ENCODE data around the gene NES.

Gene NES

GRCh38 chr1:156640842-156641706, 36.1 kb downstream of the NES start:
- no peaks in the 10 kb centered on the region for H3K9me3 ChIP-seq (ENCODE audit: insufficient read depth, low read length)
- no peak overlapping the region for H3K9ac ChIP-seq (ENCODE audit: low read length)
- TF ChIP-seq EZH2phosphoT487 (conservative IDR thresholded peaks at IDR 0.05; ENCODE audit: low read length) (no peak), CTCF (IDR thresholded peaks at IDR 0.05; ENCODE audit: insufficient read depth, low read length, poor library complexity, severe bottlenecking) (no peak)
- H3K27ac ChIP-seq (ENCODE audit: low read depth, low read length): no peak overlapping the region
- no peak overlapping the region for H3K4me2 ChIP-seq (ENCODE audit: low read depth, low read length, poor library complexity, severe bottlenecking)
- H3K27me3 ChIP-seq (ENCODE audit: low read length): no peaks in the 10 kb centered on the region
- H3K9me2 ChIP-seq (replicated peaks; ENCODE audit: insufficient read depth, low read length): no peaks in the 10 kb centered on the region
- no peak overlapping the region for H2AFZ ChIP-seq (ENCODE audit: low read depth, low read length, severe bottlenecking)
- no peaks in the 10 kb centered on the region for H3K36me3 ChIP-seq (ENCODE audit: low read length)
- H4K20me1 ChIP-seq (ENCODE audit: low read depth, low read length): no peaks in the 10 kb centered on the region
- no peaks in the 10 kb centered on the region for H3F3A ChIP-seq (ENCODE audit: insufficient read depth)
- no peak overlapping the region for H3K4me3 ChIP-seq (ENCODE audit: insufficient read depth, low read length, poor library complexity, severe bottlenecking)
- no peaks in the 10 kb centered on the region for H3K79me2 ChIP-seq (ENCODE audit: insufficient read depth, low read length)

- TF ChIP-seq CTCF (IDR thresholded peaks at IDR 0.05; ENCODE audit: insufficient read depth, low read length, poor library complexity, severe bottlenecking): no peak
- TF ChIP-seq EZH2phosphoT487 (conservative IDR thresholded peaks at IDR 0.05; ENCODE audit: low read length): no peak
- H4K20me1 ChIP-seq (ENCODE audit: low read depth, low read length): no peaks in the 10 kb centered on the region
- no peak overlapping the region for H3K27ac ChIP-seq (ENCODE audit: low read depth, low read length)
- no peaks in the 10 kb centered on the region for H3K9me2 ChIP-seq (replicated peaks; ENCODE audit: insufficient read depth, low read length)
- no peak overlapping the region for H2AFZ ChIP-seq (ENCODE audit: low read depth, low read length, severe bottlenecking)
- H3K27me3 ChIP-seq (ENCODE audit: low read length): no peaks in the 10 kb centered on the region
- no peaks in the 10 kb centered on the region for H3K9me3 ChIP-seq (ENCODE audit: insufficient read depth, low read length)
- no peaks in the 10 kb centered on the region for H3F3A ChIP-seq (ENCODE audit: insufficient read depth)
- no peaks in the 10 kb centered on the region for H3K36me3 ChIP-seq (ENCODE audit: low read length)
- no peak overlapping the region for H3K4me3 ChIP-seq (ENCODE audit: insufficient read depth, low read length, poor library complexity, severe bottlenecking)
- H3K9ac ChIP-seq (ENCODE audit: low read length): no peak overlapping the region
- no peaks in the 10 kb centered on the region for H3K79me2 ChIP-seq (ENCODE audit: insufficient read depth, low read length)
- no peak overlapping the region for H3K4me2 ChIP-seq (ENCODE audit: low read depth, low read length, poor library complexity, severe bottlenecking)
Observed at GRCh38 chr1:156639601-156640101, 37.6 kb downstream of the NES start.

GRCh38 chr1:156638189-156638985, 38.8 kb downstream of the NES start:
- TF ChIP-seq EZH2phosphoT487 (conservative IDR thresholded peaks at IDR 0.05; ENCODE audit: low read length): no peak
- TF ChIP-seq CTCF (IDR thresholded peaks at IDR 0.05; ENCODE audit: insufficient read depth, low read length, poor library complexity, severe bottlenecking): no peak
- H3K9me3 ChIP-seq (ENCODE audit: insufficient read depth, low read length): no peaks in the 10 kb centered on the region
- H3K27me3 ChIP-seq (ENCODE audit: low read length): no peaks in the 10 kb centered on the region
- H3K4me3 ChIP-seq (ENCODE audit: insufficient read depth, low read length, poor library complexity, severe bottlenecking): no peak overlapping the region
- no peaks in the 10 kb centered on the region for H3K9me2 ChIP-seq (replicated peaks; ENCODE audit: insufficient read depth, low read length)
- no peak overlapping the region for H3K27ac ChIP-seq (ENCODE audit: low read depth, low read length)
- H3K4me2 ChIP-seq (ENCODE audit: low read depth, low read length, poor library complexity, severe bottlenecking): no peak overlapping the region
- H3K36me3 ChIP-seq (ENCODE audit: low read length): no peaks in the 10 kb centered on the region
- no peaks in the 10 kb centered on the region for H4K20me1 ChIP-seq (ENCODE audit: low read depth, low read length)
- H3K79me2 ChIP-seq (ENCODE audit: insufficient read depth, low read length): no peaks in the 10 kb centered on the region
- H3F3A ChIP-seq (ENCODE audit: insufficient read depth): no peaks in the 10 kb centered on the region
- H2AFZ ChIP-seq (ENCODE audit: low read depth, low read length, severe bottlenecking): no peak overlapping the region
- H3K9ac ChIP-seq (ENCODE audit: low read length): no peak overlapping the region

Measured in SU-DHL-6 (cell line).